Body of pancreas (tissue), 4 donors: ENCODE data around the gene GTF2E1.

Experiments used
- CTCF ChIP-seq, 7 experiments: fragments of 450-650 bp in 4 of 7; fragments of 200-600 bp in 3 of 7; sonication (generic) in 3 of 7; IDR thresholded peaks; one replicate each; pipeline ENCODE4 v1.5.1; 2016 to 2019; ENCODE audit warnings: antibody characterized with exemption in 7 of 7
- POLR2A ChIP-seq, 3 donors: fragments of 450-650 bp; IDR thresholded peaks; one replicate each; pipeline ENCODE4 v1.6.1; 2016; ENCODE audit warnings: antibody characterized with exemption in 3 of 3, mild to moderate bottlenecking in 2 of 3

- no peak for TF ChIP-seq CTCF (IDR thresholded peaks at IDR 0.05)
- TF ChIP-seq POLR2A (IDR thresholded peaks at IDR 0.05) = no peak
These were observed 36.2 kb downstream of the GTF2E1 start for GRCh38 chr3:120778776-120779175.
